H1 (cell line): Measurements from ENCODE around the gene ORAI3. TPM values are rescaled to one million over a fixed set of nuclear protein-coding genes. Genes with fewer than 3 reads are reported as not detected.

ENCODE experiments used
- CBX8 ChIP-seq: fragments of 300-800, 300-1000 bp; sonication (generic); IDR thresholded peaks from 2 replicates; pipeline ENCODE4 v1.7.1; 2016; ENCODE audit warnings: low read depth, low read length, borderline replicate concordance
- CREB1 ChIP-seq: IDR thresholded peaks from 2 replicates; pipeline ENCODE4 v1.6.1; 2012; ENCODE audit warnings: inconsistent platforms
- CTBP2 ChIP-seq: IDR thresholded peaks from 2 replicates; pipeline ENCODE4 v1.7.0; 2011; ENCODE audit warnings: borderline replicate concordance, mild to moderate bottlenecking, moderate library complexity, mixed read lengths, low read length; ENCODE audit not compliant: insufficient read depth, insufficient read length
- RAD21 ChIP-seq, 2 experiments: IDR thresholded peaks in 1 of 2; conservative IDR thresholded peaks in 1 of 2; 2 replicates each; pipeline ENCODE4 v1.6.1; 2011; ENCODE audit warnings: low read depth in 2 of 2, low read length in 2 of 2, improper control_type of control experiment in 1 of 2, inconsistent platforms in 1 of 2, mild to moderate bottlenecking in 1 of 2, moderate library complexity in 1 of 2
- TEAD4 ChIP-seq: IDR thresholded peaks from 2 replicates; pipeline ENCODE4 v1.6.1; 2012; ENCODE audit warnings: low read depth, low read length, inconsistent platforms, mixed read lengths
- ZNF274 ChIP-seq: IDR thresholded peaks from 2 replicates; pipeline ENCODE4 v1.7.0; 2012; ENCODE audit warnings: low read length, borderline replicate concordance; ENCODE audit errors: extremely low read depth
- polyA plus RNA-seq, 7 experiments: library from polyadenylated mRNA; depleted of rRNA in 3 of 7; stranded (reverse) in 5 of 7; unstranded in 2 of 7; fragments of >200 nt in 5 of 7; fragments of 200-250 nt in 2 of 7; gene quantifications; 1 replicate in 5 of 7; 2 replicates in 1 of 7; 4 replicates in 1 of 7; pipeline versions ENCODE4 v1.2.1 to v1.2.3, GENCODE V29; 2011 to 2013; ENCODE audit warnings: missing spikeins in 2 of 7, mixed read lengths in 2 of 7
- total RNA-seq: library from RNA; stranded (reverse); fragmentation: NEBNext Ultra II Directional; extraction: Animal tissue kit (Norgen Biotek cat#: 25700); gene quantifications from 2 replicates; pipeline ENCODE4 v1.2.1, GENCODE V29; 2021

The ORAI3 gene
- total and polyA plus RNA-seq, 2 of the 8 experiments (the other 6 are each of a cell fraction or from before 2014, with no cell fraction given), result 8.7 to 24.5 TPM

GRCh38 chr16:30904114-30904780, 44.6 kb upstream of the ORAI3 start (continued):
- TF ChIP-seq TEAD4 (no peak), CBX8 (no peak), CREB1 (no peak), ZNF274 (no peak), RAD21 (IDR thresholded peaks at IDR 0.05 in 1 of 2, conservative IDR thresholded peaks at IDR 0.05 in 1 of 2; ENCODE audit: low read depth in 2 of 2, low read length in 2 of 2) (no peak), CTBP2 (no peak)
